Neural progenitor cell (in vitro differentiated cells): ENCODE measurements around the gene ZFPM1. TPM values are rescaled to one million over a fixed set of nuclear protein-coding genes. Genes with fewer than 3 reads are reported as not detected.

Source experiments
- DNase-seq: peaks from one replicate; pipeline ENCODE4 v3.0.0-alpha.2; 2016; ENCODE audit warnings: low spot score
- H2AFZ ChIP-seq: fragments of 200-600 bp; sonication (generic); replicated peaks from 2 replicates; pipeline ENCODE4 v1.6.1; 2016; ENCODE audit warnings: antibody characterized with exemption
- H3F3A ChIP-seq: fragments of 200-600 bp; sonication (generic); 2 replicates; pipeline ENCODE4 v1.6.1; 2016; ENCODE audit warnings: antibody characterized with exemption, low read depth
- H3K27ac ChIP-seq: fragments of 200-600 bp; sonication (generic); 2 replicates; pipeline ENCODE4 v1.5.1; 2016; ENCODE audit warnings: mild to moderate bottlenecking
- H3K27me3 ChIP-seq: fragments of 200-600 bp; sonication (generic); 2 replicates; pipeline ENCODE4 v1.6.1; 2016; ENCODE audit warnings: mild to moderate bottlenecking, moderate library complexity
- H3K36me3 ChIP-seq: fragments of 200-600 bp; sonication (generic); 2 replicates; pipeline ENCODE4 v1.5.1; 2016
- H3K4me1 ChIP-seq: fragments of 200-600 bp; sonication (generic); 2 replicates; pipeline ENCODE4 v1.6.1; 2016; ENCODE audit warnings: mixed run types
- H3K4me2 ChIP-seq: fragments of 200-600 bp; sonication (generic); 2 replicates; pipeline ENCODE4 v1.6.1; 2016
- H3K4me3 ChIP-seq: fragments of 200-600 bp; sonication (generic); 2 replicates; pipeline ENCODE4 v1.5.1; 2016
- H3K79me2 ChIP-seq: fragments of 200-600 bp; sonication (generic); 2 replicates; pipeline ENCODE4 v1.6.1; 2016; ENCODE audit warnings: low read depth
- H3K9ac ChIP-seq: fragments of 200-600 bp; sonication (generic); 2 replicates; pipeline ENCODE4 v1.6.1; 2016
- H3K9me3 ChIP-seq: fragments of 200-600 bp; sonication (generic); 2 replicates; pipeline ENCODE4 v1.5.1; 2016; ENCODE audit warnings: low read depth
- H4K20me1 ChIP-seq: fragments of 200-600 bp; sonication (generic); 2 replicates; pipeline ENCODE4 v1.6.1; 2016; ENCODE audit warnings: low read depth
- H3K27ac Mint-ChIP-seq: 3 replicates; pipeline ENCODE4 v1.8.0; 2021; ENCODE audit warnings: mixed read lengths
- H3K27me3 Mint-ChIP-seq: 2 replicates; pipeline ENCODE4 v1.8.0; 2022; ENCODE audit warnings: low read depth, mild to moderate bottlenecking, inconsistent platforms, moderate library complexity, mixed read lengths; ENCODE audit not compliant: insufficient read depth
- H3K36me3 Mint-ChIP-seq: 3 replicates; pipeline ENCODE4 v1.8.0; 2021; ENCODE audit warnings: mixed read lengths
- H3K4me1 Mint-ChIP-seq: 3 replicates; pipeline ENCODE4 v1.8.0; 2021; ENCODE audit warnings: mixed read lengths
- H3K4me3 Mint-ChIP-seq: 3 replicates; pipeline ENCODE4 v1.8.0; 2021; ENCODE audit warnings: mild to moderate bottlenecking, moderate library complexity, mixed read lengths
- H3K9me3 Mint-ChIP-seq: 3 replicates; pipeline ENCODE4 v1.8.0; 2020; ENCODE audit warnings: mixed read lengths
- CTCF ChIP-seq: fragments of 200-600 bp; sonication (generic); IDR thresholded peaks from 2 replicates; pipeline ENCODE4 v1.5.1; 2017; ENCODE audit warnings: antibody characterized with exemption, mild to moderate bottlenecking
- EZH2 ChIP-seq: fragments of 200-600 bp; sonication (generic); IDR thresholded peaks from 2 replicates; pipeline ENCODE4 v1.6.1; 2017; ENCODE audit warnings: antibody characterized with exemption, mild to moderate bottlenecking, moderate library complexity
- EZH2phosphoT487 ChIP-seq: fragments of 200-600 bp; sonication (generic); IDR thresholded peaks from 2 replicates; pipeline ENCODE4 v1.6.1; 2017; ENCODE audit warnings: antibody characterized with exemption
- total RNA-seq: library from RNA; depleted of rRNA; stranded (reverse); fragments of >200 nt; gene quantifications from 2 replicates; pipeline ENCODE4 v1.2.3, GENCODE V29; 2015; ENCODE audit warnings: low replicate concordance

The ZFPM1 gene
- total RNA-seq, 1 donor from 2014 or later: 0.36 TPM

GRCh38 chr16:88494335-88495154, 41.5 kb downstream of the ZFPM1 start:
- no peak for DNase-seq
- H3K4me1 Mint-ChIP-seq: peaks cover 2% of the 10 kb centered on the region
- H4K20me1 ChIP-seq: no peaks in the 10 kb centered on the region
- H3K9me3 ChIP-seq: no peaks in the 10 kb centered on the region
- H3K27ac Mint-ChIP-seq: no peak overlapping the region
- no peaks in the 10 kb centered on the region for H3K36me3 Mint-ChIP-seq
- no peak overlapping the region for H3K4me3 ChIP-seq
- no peak overlapping the region for H3K9ac ChIP-seq
- H3K27ac ChIP-seq: no peak overlapping the region
- no peaks in the 10 kb centered on the region for H3K79me2 ChIP-seq
- peaks cover 2% of the 10 kb centered on the region for H3K27me3 Mint-ChIP-seq
- peak overlapping the region; percentile 46 for H3K4me3 Mint-ChIP-seq
- H3K4me2 ChIP-seq: no peak overlapping the region
- no peak overlapping the region for H2AFZ ChIP-seq
- H3K4me1 ChIP-seq: no peaks in the 10 kb centered on the region
- TF ChIP-seq EZH2phosphoT487 (no peak), CTCF (no peak), EZH2 (no peak)
- no peaks in the 10 kb centered on the region for H3F3A ChIP-seq
- H3K36me3 ChIP-seq: no peaks in the 10 kb centered on the region
- H3K27me3 ChIP-seq: no peaks in the 10 kb centered on the region
- no peaks in the 10 kb centered on the region for H3K9me3 Mint-ChIP-seq

- Histone ChIP-seq H3F3A (no peaks in the 10 kb centered on the region), H4K20me1 (no peaks in the 10 kb centered on the region), H3K4me1 (no peaks in the 10 kb centered on the region), H3K36me3 (no peaks in the 10 kb centered on the region), H3K9me3 (no peaks in the 10 kb centered on the region), H2AFZ (no peak overlapping the region), H3K27me3 (no peaks in the 10 kb centered on the region), H3K4me2 (no peak overlapping the region), H3K27ac (no peak overlapping the region), H3K79me2 (no peaks in the 10 kb centered on the region), H3K4me3 (no peak overlapping the region), H3K9ac (no peak overlapping the region)
- H3K4me1 Mint-ChIP-seq: peaks cover 2% of the 10 kb centered on the region
- no peak overlapping the region for H3K27ac Mint-ChIP-seq
- no peak for TF ChIP-seq CTCF
- no peak for TF ChIP-seq EZH2
- no peak for TF ChIP-seq EZH2phosphoT487
- peaks cover 2% of the 10 kb centered on the region for H3K27me3 Mint-ChIP-seq
- DNase-seq: no peak
- no peaks in the 10 kb centered on the region for H3K9me3 Mint-ChIP-seq
- H3K36me3 Mint-ChIP-seq: no peaks in the 10 kb centered on the region
- H3K4me3 Mint-ChIP-seq: no peak overlapping the region
These were observed 42.2 kb downstream of the ZFPM1 start for GRCh38 chr16:88495268-88495772.

- H3K27ac ChIP-seq: no peak overlapping the region
- no peak overlapping the region for H3K4me2 ChIP-seq
- H3K36me3 ChIP-seq: no peaks in the 10 kb centered on the region
- Mint-ChIP-seq H3K9me3 (no peaks in the 10 kb centered on the region), H3K4me1 (peaks cover 2% of the 10 kb centered on the region), H3K27me3 (peaks cover 4% of the 10 kb centered on the region), H3K36me3 (no peaks in the 10 kb centered on the region), H3K27ac (no peak overlapping the region), H3K4me3 (no peak overlapping the region)
- no peak overlapping the region for H3K9ac ChIP-seq
- H3K79me2 ChIP-seq: no peaks in the 10 kb centered on the region
- H2AFZ ChIP-seq: no peak overlapping the region
- H3F3A ChIP-seq: no peaks in the 10 kb centered on the region
- no peaks in the 10 kb centered on the region for H4K20me1 ChIP-seq
- TF ChIP-seq EZH2: no peak
- no peak for TF ChIP-seq CTCF
- no peak for TF ChIP-seq EZH2phosphoT487
- DNase-seq: no peak
- no peaks in the 10 kb centered on the region for H3K4me1 ChIP-seq
- H3K27me3 ChIP-seq: no peaks in the 10 kb centered on the region
- H3K9me3 ChIP-seq: no peaks in the 10 kb centered on the region
- H3K4me3 ChIP-seq: no peak overlapping the region
These were observed 44.7 kb downstream of the ZFPM1 start for GRCh38 chr16:88497561-88498462.
